HUDEP-2 (cell line): ENCODE data around the gene CPA3.
A peak's percentile ranks its signal among the peaks of the same experiment; 100 is the strongest.

Experiments
- DNase-seq, 76 experiments: peaks; one replicate each; lab custom pipeline; 2025; ENCODE audit not compliant: unreplicated experiment in 76 of 76; lab: John Stamatoyannopoulos, UW

The CPA3 gene

GRCh38 chr3:148914936-148915690 is 50.0 kb downstream of the CPA3 start:
- DNase-seq: peak in 2 of 76 experiments; percentile 6 to 30

- no peak for DNase-seq
Measured at GRCh38 chr3:148916132-148916531, 51.0 kb downstream of the CPA3 start.

GRCh38 chr3:148922467-148922866 is 57.4 kb downstream of the CPA3 start:
- no peak for DNase-seq

GRCh38 chr3:148923592-148923991 is 58.5 kb downstream of the CPA3 start:
- no peak for DNase-seq

- no peak for DNase-seq
Measured at GRCh38 chr3:148924562-148924961, 59.5 kb downstream of the CPA3 start.

GRCh38 chr3:148925845-148926244 is 60.7 kb downstream of the CPA3 start:
- no peak for DNase-seq

- DNase-seq: no peak
Measured at GRCh38 chr3:148930752-148931151, 65.7 kb downstream of the CPA3 start.

- no peak for DNase-seq
Measured at GRCh38 chr3:148931574-148931973, 66.5 kb downstream of the CPA3 start.

- no peak for DNase-seq
Measured at GRCh38 chr3:148932972-148933371, 67.9 kb downstream of the CPA3 start.

GRCh38 chr3:148937467-148938255 is 72.6 kb downstream of the CPA3 start:
- no peak for DNase-seq

GRCh38 chr3:148938306-148938705 is 73.2 kb downstream of the CPA3 start:
- DNase-seq: no peak

- no peak for DNase-seq
Measured at GRCh38 chr3:148938936-148939335, 73.8 kb downstream of the CPA3 start.

GRCh38 chr3:148940983-148941382 is 75.9 kb downstream of the CPA3 start:
- no peak for DNase-seq

- DNase-seq: peak in 37 of 76 experiments; percentile 3 to 81 (median 59)
Measured at GRCh38 chr3:148943506-148944205, 78.6 kb downstream of the CPA3 start.

- DNase-seq: no peak
Measured at GRCh38 chr3:148945116-148945515, 80.0 kb downstream of the CPA3 start.
